ENCODE measurements around the gene EGR2. TPM values are rescaled to one million over a fixed set of nuclear protein-coding genes. Genes with fewer than 3 reads are reported as not detected.

The EGR2 gene
- total and polyA plus RNA-seq, 2 experiments from 2014 or later: 0.76 to 2.2 TPM

- WGBS, 2 experiments (ENCODE audit: low coverage in 1 of 2, low lambda C conversion rate in 2 of 2, missing lambda C conversion rate in 2 of 2): 88 to 90% methylated on average over 13 of the region's 13 CpGs
- Histone ChIP-seq H3K27me3 (replicated peaks; ENCODE audit: insufficient read depth) (0 out of 2 replicates have a peak, but pooled peaks cover 4% of the 10 kb centered on the region), H3K36me3 (ENCODE audit: low read depth) (no peaks in the 10 kb centered on the region), H2AFZ (no peak overlapping the region), H3K79me2 (ENCODE audit: insufficient read depth) (peaks cover 25% of the 10 kb centered on the region), H3K4me1 (ENCODE audit: insufficient read depth) (peaks cover 10% of the 10 kb centered on the region), H3K27ac (no peak overlapping the region), H4K20me1 (ENCODE audit: insufficient read depth) (peaks cover 3% of the 10 kb centered on the region; the same call in 1 of the 2 replicates), H3K9me3 (ENCODE audit: low read depth) (no peaks in the 10 kb centered on the region), H3K4me2 (ENCODE audit: unreplicated experiment) (no peak overlapping the region), H3K4me3 (no peak overlapping the region), H3F3A (ENCODE audit: insufficient read depth) (peaks cover 31% of the 10 kb centered on the region), H3K9me2 (ENCODE audit: insufficient read depth) (no peaks in the 10 kb centered on the region), H3K9ac (no peak overlapping the region)
- DNase-seq: no peak
- in situ Hi-C loops (cut with MboI): loop anchor here (25.0 kb wide), 3 partner anchors 351 to 776 kb away; partner anchors contain the start of gene RTKN2
- TF ChIP-seq EZH2phosphoT487 (IDR thresholded peaks at IDR 0.05; ENCODE audit: insufficient read depth, low read depth): no peak
- no peak for TF ChIP-seq EZH2 (IDR thresholded peaks at IDR 0.05; ENCODE audit: insufficient read depth, poor library complexity, severe bottlenecking)
These were observed 3.3 kb downstream of the EGR2 start for GRCh38 chr10:62812672-62813439.

GRCh38 chr10:62811159-62811875 lies 4.8 kb downstream of the EGR2 start:
- no peaks in the 10 kb centered on the region for H3K9me2 ChIP-seq (ENCODE audit: insufficient read depth)
- peaks cover 33% of the 10 kb centered on the region for H3F3A ChIP-seq (ENCODE audit: insufficient read depth)
- H3K27me3 ChIP-seq (replicated peaks; ENCODE audit: insufficient read depth): 0 out of 2 replicates have a peak, but pooled peaks cover 4% of the 10 kb centered on the region
- H3K4me2 ChIP-seq (ENCODE audit: unreplicated experiment): no peak overlapping the region
- no peaks in the 10 kb centered on the region for H3K9me3 ChIP-seq (ENCODE audit: low read depth)
- H3K79me2 ChIP-seq (ENCODE audit: insufficient read depth): peaks cover 40% of the 10 kb centered on the region
- H3K4me1 ChIP-seq (ENCODE audit: insufficient read depth): peaks cover 25% of the 10 kb centered on the region
- DNase-seq: no peak
- in situ Hi-C loops (cut with MboI): loop anchor here (25.0 kb wide), 3 partner anchors 349 to 774 kb away; partner anchors contain the start of gene RTKN2
- H3K27ac ChIP-seq: no peak overlapping the region
- peaks cover 12% of the 10 kb centered on the region for H4K20me1 ChIP-seq (ENCODE audit: insufficient read depth)
- WGBS, 2 experiments (ENCODE audit: low coverage in 1 of 2, low lambda C conversion rate in 2 of 2, missing lambda C conversion rate in 2 of 2): 96 to 97% methylated on average over 10 of the region's 10 CpGs
- H3K4me3 ChIP-seq: no peak overlapping the region
- no peak overlapping the region for H3K9ac ChIP-seq
- H2AFZ ChIP-seq: no peak overlapping the region
- no peaks in the 10 kb centered on the region for H3K36me3 ChIP-seq (ENCODE audit: low read depth)
- TF ChIP-seq EZH2 (IDR thresholded peaks at IDR 0.05; ENCODE audit: insufficient read depth, poor library complexity, severe bottlenecking): no peak
- TF ChIP-seq EZH2phosphoT487 (IDR thresholded peaks at IDR 0.05; ENCODE audit: insufficient read depth, low read depth): no peak

GRCh38 chr10:62810156-62810902 lies 5.8 kb downstream of the EGR2 start:
- in situ Hi-C loops (cut with MboI): loop anchor here (25.0 kb wide), 3 partner anchors 348 to 773 kb away; partner anchors contain the start of gene RTKN2
- Histone ChIP-seq H3F3A (ENCODE audit: insufficient read depth) (peaks cover 37% of the 10 kb centered on the region), H3K9me2 (ENCODE audit: insufficient read depth) (no peaks in the 10 kb centered on the region), H3K9ac (no peak overlapping the region), H3K36me3 (ENCODE audit: low read depth) (no peaks in the 10 kb centered on the region), H2AFZ (no peak overlapping the region), H3K4me2 (ENCODE audit: unreplicated experiment) (no peak overlapping the region), H3K4me3 (no peak overlapping the region), H3K79me2 (ENCODE audit: insufficient read depth) (peaks cover 48% of the 10 kb centered on the region), H3K4me1 (ENCODE audit: insufficient read depth) (peaks cover 22% of the 10 kb centered on the region), H3K27ac (no peak overlapping the region), H3K9me3 (ENCODE audit: low read depth) (no peaks in the 10 kb centered on the region), H3K27me3 (replicated peaks; ENCODE audit: insufficient read depth) (no peaks in the 10 kb centered on the region), H4K20me1 (ENCODE audit: insufficient read depth) (peaks cover 15% of the 10 kb centered on the region)
- DNase-seq: no peak
- no peak for TF ChIP-seq EZH2phosphoT487 (IDR thresholded peaks at IDR 0.05; ENCODE audit: insufficient read depth, low read depth)
- TF ChIP-seq EZH2 (IDR thresholded peaks at IDR 0.05; ENCODE audit: insufficient read depth, poor library complexity, severe bottlenecking): no peak
- 91 to 95% methylated on average over 8 of the region's 8 CpGs for WGBS, 2 experiments (ENCODE audit: low coverage in 1 of 2, low lambda C conversion rate in 2 of 2, missing lambda C conversion rate in 2 of 2)

- Histone ChIP-seq H3K9me2 (ENCODE audit: insufficient read depth) (no peaks in the 10 kb centered on the region), H3K79me2 (ENCODE audit: insufficient read depth) (peaks cover 52% of the 10 kb centered on the region), H3F3A (ENCODE audit: insufficient read depth) (peaks cover 22% of the 10 kb centered on the region; the same call in 1 of the 2 replicates), H3K27ac (peak overlapping the region; percentile 16; the same call in 1 of the 2 replicates), H4K20me1 (ENCODE audit: insufficient read depth) (peaks cover 15% of the 10 kb centered on the region), H3K27me3 (replicated peaks; ENCODE audit: insufficient read depth) (no peaks in the 10 kb centered on the region), H3K4me2 (ENCODE audit: unreplicated experiment) (peak overlapping the region; percentile 88), H2AFZ (no peak overlapping the region), H3K4me1 (ENCODE audit: insufficient read depth) (peaks cover 22% of the 10 kb centered on the region), H3K9ac (no peak overlapping the region), H3K36me3 (ENCODE audit: low read depth) (no peaks in the 10 kb centered on the region), H3K4me3 (peak overlapping the region; percentile 81), H3K9me3 (ENCODE audit: low read depth) (no peaks in the 10 kb centered on the region)
- peak; percentile 53 for DNase-seq
- in situ Hi-C loops (cut with MboI): loop anchor here (10.0 to 25.0 kb wide), 4 partner anchors 191 to 769 kb away; partner anchors contain the start of gene RTKN2
- WGBS, 2 experiments (ENCODE audit: low coverage in 1 of 2, low lambda C conversion rate in 2 of 2, missing lambda C conversion rate in 2 of 2): 31 to 52% methylated on average over 1 of the region's 1 CpG
- TF ChIP-seq EZH2phosphoT487 (IDR thresholded peaks at IDR 0.05; ENCODE audit: insufficient read depth, low read depth) (no peak), EZH2 (IDR thresholded peaks at IDR 0.05; ENCODE audit: insufficient read depth, poor library complexity, severe bottlenecking) (no peak)
These were observed 9.9 kb downstream of the EGR2 start for GRCh38 chr10:62806251-62806650.
